ENCODE measurements around the gene ESD. TPM values are rescaled to one million over a fixed set of nuclear protein-coding genes. Genes with fewer than 3 reads are reported as not detected.

The ESD gene
- total and polyA plus RNA-seq, 10 of the 15 experiments (the other 5 are each of a cell fraction or from before 2014, with no cell fraction given) = 105 to 387 (median 195) TPM

- intact Hi-C loops (cut with micrococcal nuclease; ENCODE audit: unreplicated experiment) = loop anchor here (1.0 to 10.0 kb wide), 4 partner anchors 62 to 944 kb away; no protein-coding TSS in a partner anchor
- Histone ChIP-seq H3K79me2 (ENCODE audit: control insufficient read depth, insufficient read depth, low read length) (no peaks in the 10 kb centered on the region), H3K27me3 (replicated peaks in 1 of 2; ENCODE audit: control insufficient read depth in 2 of 2, insufficient read depth in 2 of 2, low read length in 1 of 2) (no peaks in the 10 kb centered on the region), H2AFZ (ENCODE audit: control insufficient read depth, low read depth, low read length) (no peak overlapping the region), H3K27ac (ENCODE audit: control insufficient read depth, insufficient read depth) (no peak overlapping the region), H4K20me1 (ENCODE audit: control insufficient read depth, insufficient read depth) (no peaks in the 10 kb centered on the region), H3K4me2 (ENCODE audit: control insufficient read depth, insufficient read depth) (no peak overlapping the region), H3K9ac (ENCODE audit: control insufficient read depth, insufficient read depth, low read length) (no peak overlapping the region), H3K36me3 (ENCODE audit: control insufficient read depth in 2 of 2, insufficient read depth in 2 of 2, low read length in 1 of 2) (no peaks in the 10 kb centered on the region), H3K4me1 (ENCODE audit: control insufficient read depth, insufficient read depth, low read length) (no peaks in the 10 kb centered on the region), H3K9me3 (replicated peaks; ENCODE audit: control insufficient read depth, insufficient read depth, low read length) (no peaks in the 10 kb centered on the region), H3K4me3 (no peak overlapping the region)
- RAD21 ChIA-PET (ENCODE audit: unreplicated experiment) = interaction anchor here (1.4 kb wide), 1 partner anchor 945 kb away, joined by 4 read pairs; no protein-coding TSS in a partner anchor
- FAIRE-seq (no peak), ATAC-seq (no peak), DNase-seq (ENCODE audit: low read depth, low spot score) (no peak)
- no TSS peak for BruUV-seq (replicated peaks)
- no peak for TF ChIP-seq ZBED1 (IDR thresholded peaks at IDR 0.05; ENCODE audit: borderline replicate concordance)
- no peak for TF ChIP-seq ATF7 (IDR thresholded peaks at IDR 0.05; ENCODE audit: low read depth)
- no peak for TF ChIP-seq NFYB (IDR thresholded peaks at IDR 0.05; ENCODE audit: insufficient read depth, low read depth, low read length)
- no peak for TF ChIP-seq SRF (IDR thresholded peaks at IDR 0.05; ENCODE audit: low read depth in 2 of 2, low read length in 2 of 2)
- no peak for TF ChIP-seq SMC3 (IDR thresholded peaks at IDR 0.05; ENCODE audit: borderline replicate concordance, low read length)
- TF ChIP-seq, protein P1, sequence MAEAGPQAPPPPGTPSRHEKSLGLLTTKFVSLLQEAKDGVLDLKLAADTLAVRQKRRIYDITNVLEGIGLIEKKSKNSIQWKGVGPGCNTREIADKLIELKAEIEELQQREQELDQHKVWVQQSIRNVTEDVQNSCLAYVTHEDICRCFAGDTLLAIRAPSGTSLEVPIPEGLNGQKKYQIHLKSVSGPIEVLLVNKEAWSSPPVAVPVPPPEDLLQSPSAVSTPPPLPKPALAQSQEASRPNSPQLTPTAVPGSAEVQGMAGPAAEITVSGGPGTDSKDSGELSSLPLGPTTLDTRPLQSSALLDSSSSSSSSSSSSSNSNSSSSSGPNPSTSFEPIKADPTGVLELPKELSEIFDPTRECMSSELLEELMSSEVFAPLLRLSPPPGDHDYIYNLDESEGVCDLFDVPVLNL (IDR thresholded peaks at IDR 0.05; ENCODE audit: low read depth, low read length) = no peak
- in situ Hi-C loops (cut with MboI) = loop anchor here (5.0 kb wide), 1 partner anchor 947 kb away; no protein-coding TSS in a partner anchor
- CTCF ChIA-PET = interaction anchor here (0.6 to 1.4 kb wide), 8 partner anchors 9 to 945 kb away, joined by 3 to 7 read pairs (median 4); no protein-coding TSS in a partner anchor
- POLR2A ChIA-PET = no interaction called here
- SMC1A ChIA-PET (ENCODE audit: uncharacterized antibody, unreplicated experiment) = interaction anchor here (0.8 kb wide), 1 partner anchor 9 kb away, joined by 3 read pairs; no protein-coding TSS in a partner anchor
These were observed 33.5 kb upstream of the ESD start for GRCh38 chr13:46830405-46831005.

DNA sequence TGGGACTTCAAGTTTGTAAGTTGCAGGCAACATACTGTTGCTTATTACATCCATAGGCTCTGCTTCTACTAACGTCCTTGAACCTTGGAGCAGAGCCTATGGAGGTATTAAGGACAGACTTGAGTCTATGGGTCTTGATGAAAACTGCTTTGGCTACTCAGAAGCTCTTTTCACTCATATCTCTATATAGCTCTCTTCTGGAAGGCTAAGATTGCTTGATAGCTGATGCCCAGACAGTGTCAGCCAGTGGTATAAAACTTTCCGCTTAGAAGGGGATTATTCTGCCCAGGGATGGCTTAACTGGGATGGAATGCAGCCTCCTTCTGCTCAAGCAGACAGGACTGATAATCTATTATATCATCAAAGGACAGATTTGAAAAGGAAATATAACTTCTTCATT, 25.6 kb upstream of the ESD start:
- CTCF ChIA-PET = interaction anchor here (0.7 kb wide), 1 partner anchor 1121 kb away, joined by 3 read pairs; no protein-coding TSS in a partner anchor
- POLR2A ChIA-PET = no interaction called here
- no peak for ATAC-seq
- in situ Hi-C loops (cut with MboI) = no loop called here
- FAIRE-seq = no peak
- no peaks in the 10 kb centered on the region for H3K9me3 ChIP-seq (replicated peaks; ENCODE audit: control insufficient read depth, insufficient read depth, low read length)
- no peak overlapping the region for H3K27ac ChIP-seq (ENCODE audit: control insufficient read depth, insufficient read depth)
- no peak overlapping the region for H2AFZ ChIP-seq (ENCODE audit: control insufficient read depth, low read depth, low read length)
- no TSS peak for BruUV-seq (replicated peaks)
- no peaks in the 10 kb centered on the region for H3K36me3 ChIP-seq (ENCODE audit: control insufficient read depth in 2 of 2, insufficient read depth in 2 of 2, low read length in 1 of 2)
- no peak overlapping the region for H3K4me3 ChIP-seq
- SMC1A ChIA-PET (ENCODE audit: uncharacterized antibody, unreplicated experiment) = no interaction called here
- no peak overlapping the region for H3K4me2 ChIP-seq (ENCODE audit: control insufficient read depth, insufficient read depth)
- WGBS (ENCODE audit: insufficient coverage, insufficient replicate concordance, low lambda C conversion rate, missing lambda C conversion rate) = 46% methylated on average over 2 of the region's 2 CpGs
- H3K27me3 ChIP-seq (replicated peaks in 1 of 2; ENCODE audit: control insufficient read depth in 2 of 2, insufficient read depth in 2 of 2, low read length in 1 of 2) = no peaks in the 10 kb centered on the region
- H4K20me1 ChIP-seq (ENCODE audit: control insufficient read depth, insufficient read depth) = no peaks in the 10 kb centered on the region
- RAD21 ChIA-PET (ENCODE audit: unreplicated experiment) = no interaction called here
- H3K4me1 ChIP-seq (ENCODE audit: control insufficient read depth, insufficient read depth, low read length) = no peaks in the 10 kb centered on the region
- intact Hi-C loops (cut with micrococcal nuclease; ENCODE audit: unreplicated experiment) = no loop called here
- no peaks in the 10 kb centered on the region for H3K79me2 ChIP-seq (ENCODE audit: control insufficient read depth, insufficient read depth, low read length)
- H3K9ac ChIP-seq (ENCODE audit: control insufficient read depth, insufficient read depth, low read length) = no peak overlapping the region
- no peak for DNase-seq (ENCODE audit: low read depth, low spot score)
- TF ChIP-seq, protein P2, sequence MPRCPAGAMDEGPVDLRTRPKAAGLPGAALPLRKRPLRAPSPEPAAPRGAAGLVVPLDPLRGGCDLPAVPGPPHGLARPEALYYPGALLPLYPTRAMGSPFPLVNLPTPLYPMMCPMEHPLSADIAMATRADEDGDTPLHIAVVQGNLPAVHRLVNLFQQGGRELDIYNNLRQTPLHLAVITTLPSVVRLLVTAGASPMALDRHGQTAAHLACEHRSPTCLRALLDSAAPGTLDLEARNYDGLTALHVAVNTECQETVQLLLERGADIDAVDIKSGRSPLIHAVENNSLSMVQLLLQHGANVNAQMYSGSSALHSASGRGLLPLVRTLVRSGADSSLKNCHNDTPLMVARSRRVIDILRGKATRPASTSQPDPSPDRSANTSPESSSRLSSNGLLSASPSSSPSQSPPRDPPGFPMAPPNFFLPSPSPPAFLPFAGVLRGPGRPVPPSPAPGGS (IDR thresholded peaks at IDR 0.05; ENCODE audit: borderline replicate concordance, insufficient read depth, low read depth, low read length, poor library complexity, severe bottlenecking) = no peak
- TF ChIP-seq IKZF2 (IDR thresholded peaks at IDR 0.05) (no peak), SMARCA5 (IDR thresholded peaks at IDR 0.05) (no peak), PML (IDR thresholded peaks at IDR 0.05; ENCODE audit: low read length) (no peak), MEF2A (IDR thresholded peaks at IDR 0.05; ENCODE audit: insufficient read depth, low read depth, low read length) (no peak), ASH2L (IDR thresholded peaks at IDR 0.05; ENCODE audit: borderline replicate concordance, low read depth) (no peak)
- TF ChIP-seq, protein P3, sequence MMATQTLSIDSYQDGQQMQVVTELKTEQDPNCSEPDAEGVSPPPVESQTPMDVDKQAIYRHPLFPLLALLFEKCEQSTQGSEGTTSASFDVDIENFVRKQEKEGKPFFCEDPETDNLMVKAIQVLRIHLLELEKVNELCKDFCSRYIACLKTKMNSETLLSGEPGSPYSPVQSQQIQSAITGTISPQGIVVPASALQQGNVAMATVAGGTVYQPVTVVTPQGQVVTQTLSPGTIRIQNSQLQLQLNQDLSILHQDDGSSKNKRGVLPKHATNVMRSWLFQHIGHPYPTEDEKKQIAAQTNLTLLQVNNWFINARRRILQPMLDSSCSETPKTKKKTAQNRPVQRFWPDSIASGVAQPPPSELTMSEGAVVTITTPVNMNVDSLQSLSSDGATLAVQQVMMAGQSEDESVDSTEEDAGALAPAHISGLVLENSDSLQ (IDR thresholded peaks at IDR 0.05) = no peak
